HG02973 (cell line): ENCODE measurements around the gene SLC27A5.
A peak's percentile ranks its signal among the peaks of the same experiment; 100 is the strongest.
"Not testable (repeated sequence)": the region's sequence is repeated elsewhere in the genome, so short reads cannot be mapped to it uniquely, and the experiment has no call there.

Experiments
- ATAC-seq: cut with Tn5 transposase; IDR thresholded peaks from one replicate; pipeline ENCODE4 v1.9.1; 2021; ENCODE audit warnings: moderate library complexity; ENCODE audit not compliant: unreplicated experiment

The SLC27A5 gene

GRCh38 chr19:58498316-58499020, 13.3 kb downstream of the SLC27A5 start:
- no peak for ATAC-seq

- no peak for ATAC-seq
Observed at GRCh38 chr19:58497634-58498170, 14.1 kb downstream of the SLC27A5 start.

DNA sequence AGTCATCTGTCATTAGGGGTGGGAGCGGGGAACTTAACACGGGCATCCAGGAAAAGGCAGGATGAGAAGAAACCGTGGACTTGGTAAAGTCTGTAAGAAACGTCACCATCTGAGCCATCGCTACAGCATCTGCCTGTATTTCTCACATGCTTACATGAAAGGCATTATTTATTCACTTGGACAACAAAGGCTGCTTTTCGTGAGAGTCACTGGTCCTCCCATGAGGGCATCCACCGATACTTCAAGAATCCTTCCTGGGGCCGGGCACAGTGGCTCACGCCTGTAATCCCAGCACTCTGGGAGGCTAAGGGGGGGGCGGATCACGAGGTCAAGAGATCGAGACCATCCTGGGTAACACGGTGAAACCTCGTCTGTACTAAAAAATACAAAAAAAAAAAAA, 19.5 kb downstream of the SLC27A5 start:
- no peak for ATAC-seq

DNA sequence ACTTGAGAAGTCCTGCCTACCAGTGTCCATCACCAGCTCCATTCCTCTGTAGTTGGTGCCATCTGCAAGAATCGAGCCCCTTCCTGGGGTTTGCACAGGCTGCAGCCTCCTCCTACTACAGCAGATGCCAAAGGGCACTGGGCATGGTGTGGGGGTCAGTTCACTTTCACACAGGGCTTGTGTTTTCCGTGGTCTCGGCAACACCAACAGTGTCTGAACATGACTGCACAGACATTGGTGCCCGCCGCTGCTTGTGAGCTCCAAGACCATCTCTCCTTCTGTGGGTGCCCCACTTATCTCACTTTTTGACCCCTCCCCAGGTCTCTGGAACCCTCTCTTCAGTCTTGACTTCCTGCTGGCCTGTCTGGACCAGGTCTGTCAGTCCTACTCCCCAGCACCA, 20.4 kb downstream of the SLC27A5 start:
- ATAC-seq: no peak

DNA sequence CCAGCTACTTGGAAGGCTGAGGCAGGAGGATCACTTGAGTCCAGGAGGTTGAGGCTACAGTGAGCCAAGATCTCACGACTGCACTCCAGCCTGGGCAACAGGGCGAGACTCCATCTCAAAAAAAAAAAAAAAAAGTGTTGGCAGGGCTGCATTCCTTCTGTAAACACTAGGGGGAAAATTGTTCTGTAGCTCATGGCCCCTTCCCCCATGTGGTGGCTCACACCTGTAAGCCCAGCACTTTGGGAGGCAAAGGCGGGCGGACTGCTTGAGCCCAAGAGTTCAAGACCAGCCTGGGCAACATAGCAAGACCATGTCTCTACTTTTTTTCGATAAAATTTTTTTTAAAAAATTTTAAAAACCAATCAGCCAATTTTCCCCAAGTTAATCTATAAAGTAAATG, 27.4 kb downstream of the SLC27A5 start:
- ATAC-seq: not testable (repeated sequence)

DNA sequence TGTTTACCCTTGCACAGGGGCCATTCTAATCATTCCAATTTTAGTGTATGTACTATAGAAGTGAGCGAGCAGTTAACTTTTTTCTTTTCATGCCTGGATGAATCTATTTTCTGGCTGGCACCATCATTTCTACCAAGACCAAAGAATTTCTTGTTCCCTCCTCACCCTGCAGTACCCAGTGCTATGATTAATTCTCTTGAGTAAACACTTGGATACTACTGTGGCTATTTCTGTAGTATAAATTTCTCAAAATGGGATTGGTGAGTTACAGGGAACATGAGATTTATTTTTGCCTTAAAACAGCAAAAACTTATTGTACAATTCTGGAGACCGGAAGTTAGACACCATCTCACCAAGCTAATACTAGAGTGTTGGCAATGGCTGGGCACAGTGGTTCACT, 28.0 kb downstream of the SLC27A5 start:
- no peak for ATAC-seq

DNA sequence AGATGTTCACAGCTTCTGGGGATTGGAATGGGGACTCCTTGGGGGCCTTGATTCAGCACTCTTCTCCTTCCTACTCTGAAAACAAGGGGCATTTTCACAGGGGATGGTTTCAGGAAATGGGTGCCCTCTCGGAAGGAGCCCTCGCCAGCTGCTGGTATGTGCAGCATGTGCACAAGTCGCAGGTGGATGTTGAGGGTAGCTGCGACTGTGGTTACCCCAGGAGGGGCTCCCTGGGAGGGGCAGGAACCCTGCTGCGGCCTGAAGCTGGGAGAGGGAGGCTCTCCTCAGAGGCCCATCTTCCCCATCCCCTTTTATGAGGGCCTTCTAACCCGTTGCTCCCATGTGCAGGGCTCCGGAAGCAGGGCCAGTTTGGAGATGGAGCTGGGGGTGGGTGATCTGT, 29.4 kb downstream of the SLC27A5 start:
- no peak for ATAC-seq

GRCh38 chr19:58480831-58481230, 31.0 kb downstream of the SLC27A5 start:
- ATAC-seq: no peak

DNA sequence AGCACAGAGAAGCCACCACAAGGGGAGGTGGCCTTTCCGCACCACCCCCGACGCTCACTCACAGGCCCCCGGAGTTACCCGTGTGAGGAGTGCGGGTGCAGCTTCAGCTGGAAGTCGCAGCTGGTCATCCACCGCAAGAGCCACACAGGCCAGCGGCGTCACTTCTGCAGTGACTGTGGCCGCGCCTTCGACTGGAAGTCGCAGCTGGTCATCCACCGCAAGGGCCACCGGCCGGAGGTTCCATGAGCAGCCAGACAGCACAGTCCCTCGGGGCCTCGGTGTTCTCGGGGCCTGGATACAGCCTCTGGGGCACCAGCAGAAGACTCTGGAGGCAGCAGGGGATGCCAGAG, 31.3 kb downstream of the SLC27A5 start:
- no peak for ATAC-seq

DNA sequence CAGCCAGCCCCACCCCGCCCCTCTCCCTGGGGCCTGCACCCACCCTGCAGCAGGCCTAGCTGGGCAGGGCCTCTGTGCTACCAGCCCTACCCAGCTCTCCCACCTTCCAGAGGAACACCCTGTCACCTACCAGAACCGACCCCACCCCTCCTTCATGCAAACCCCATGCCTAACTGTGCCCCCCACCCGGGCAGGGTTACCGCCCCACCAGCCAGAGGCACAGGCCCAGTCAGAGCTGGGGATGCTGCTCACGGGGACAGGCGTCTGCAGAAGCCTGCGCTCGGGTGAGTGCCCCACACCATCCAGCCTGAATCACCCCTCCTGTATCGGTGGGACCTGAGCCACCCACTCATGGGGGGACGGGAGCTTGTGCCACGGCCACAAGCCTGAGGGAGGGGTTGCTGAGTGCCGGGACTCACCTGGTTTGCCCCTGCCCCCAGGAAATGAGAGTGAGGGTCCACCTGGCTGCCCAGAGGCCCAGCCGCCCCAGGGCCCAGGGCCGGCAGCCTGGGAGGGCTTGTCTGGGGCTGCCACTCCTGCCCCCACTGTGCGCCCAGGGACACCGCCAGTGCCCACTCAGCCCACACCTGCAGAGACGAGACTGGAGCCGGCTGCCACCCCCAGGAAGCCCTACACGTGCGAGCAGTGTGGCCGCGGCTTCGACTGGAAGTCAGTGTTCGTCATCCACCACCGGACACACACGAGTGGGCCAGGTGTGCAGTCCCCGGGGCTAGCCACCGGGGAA, 31.9 kb downstream of the SLC27A5 start:
- ATAC-seq: no peak

DNA sequence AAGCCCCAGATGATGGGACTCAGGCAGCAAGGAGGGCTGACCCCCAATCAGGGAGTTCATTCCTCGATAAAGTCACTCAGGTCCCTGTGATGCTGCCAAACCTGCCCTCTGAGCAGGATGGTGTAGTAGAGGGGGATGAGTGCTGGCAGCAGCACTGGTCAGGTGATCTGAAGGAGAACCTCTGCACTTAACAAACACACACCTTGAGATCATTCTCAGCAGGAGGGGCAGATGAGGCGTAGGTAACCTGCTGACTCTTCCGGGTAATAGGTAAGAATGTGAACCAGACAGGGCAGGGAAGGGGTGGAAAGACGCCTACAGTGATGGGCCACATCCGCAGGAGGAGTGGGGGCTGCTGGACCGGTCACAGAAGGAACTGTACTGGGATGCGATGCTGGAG, 32.5 kb downstream of the SLC27A5 start:
- no peak for ATAC-seq

DNA sequence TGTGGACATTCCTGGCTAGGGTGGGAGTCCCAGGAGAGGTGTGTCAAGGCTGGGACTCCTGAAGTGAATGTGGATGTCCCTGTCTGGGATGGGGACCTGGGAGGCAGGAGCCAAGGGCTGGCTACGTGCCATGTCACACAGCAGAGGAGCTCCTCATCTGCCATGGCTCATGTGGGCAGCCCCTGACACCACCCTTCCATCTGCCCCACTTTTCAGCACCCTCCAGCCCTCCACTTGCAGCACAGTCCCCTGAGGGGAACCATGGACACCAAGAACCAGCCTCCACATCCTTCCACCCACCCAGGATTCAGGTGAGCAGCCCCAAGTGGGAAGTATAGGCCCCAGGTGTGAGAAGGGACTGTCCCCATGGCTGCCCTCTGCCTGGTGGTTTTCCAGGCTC, 33.9 kb downstream of the SLC27A5 start:
- ATAC-seq: no peak

GRCh38 chr19:58477130-58477529, 34.7 kb downstream of the SLC27A5 start:
- no peak for ATAC-seq

DNA sequence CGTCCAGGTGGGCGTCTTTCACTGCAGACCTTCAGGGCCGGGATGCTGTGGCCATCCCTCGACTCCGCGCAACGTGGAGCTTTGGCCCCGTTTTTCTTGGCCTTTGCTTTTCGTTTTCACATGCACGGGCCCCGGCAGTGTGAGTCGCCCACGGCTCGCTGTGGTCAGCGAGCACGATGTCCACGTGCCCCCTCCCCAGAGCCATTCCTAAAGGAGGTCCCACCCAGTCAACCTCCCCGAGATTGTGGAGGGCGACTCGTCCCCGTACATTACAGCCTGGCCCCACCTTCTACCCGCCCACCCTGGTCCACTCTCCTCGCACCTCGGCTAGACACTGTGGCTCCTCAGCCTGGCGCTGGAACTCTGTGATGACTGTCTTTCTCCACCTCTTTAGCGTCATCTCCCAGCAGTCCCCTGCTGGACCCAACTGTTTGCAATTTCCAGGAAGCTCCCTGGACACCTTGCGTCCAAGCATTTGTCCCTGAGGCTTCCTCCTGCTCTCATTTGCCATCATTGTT, 35.2 kb downstream of the SLC27A5 start:
- no peak for ATAC-seq

DNA sequence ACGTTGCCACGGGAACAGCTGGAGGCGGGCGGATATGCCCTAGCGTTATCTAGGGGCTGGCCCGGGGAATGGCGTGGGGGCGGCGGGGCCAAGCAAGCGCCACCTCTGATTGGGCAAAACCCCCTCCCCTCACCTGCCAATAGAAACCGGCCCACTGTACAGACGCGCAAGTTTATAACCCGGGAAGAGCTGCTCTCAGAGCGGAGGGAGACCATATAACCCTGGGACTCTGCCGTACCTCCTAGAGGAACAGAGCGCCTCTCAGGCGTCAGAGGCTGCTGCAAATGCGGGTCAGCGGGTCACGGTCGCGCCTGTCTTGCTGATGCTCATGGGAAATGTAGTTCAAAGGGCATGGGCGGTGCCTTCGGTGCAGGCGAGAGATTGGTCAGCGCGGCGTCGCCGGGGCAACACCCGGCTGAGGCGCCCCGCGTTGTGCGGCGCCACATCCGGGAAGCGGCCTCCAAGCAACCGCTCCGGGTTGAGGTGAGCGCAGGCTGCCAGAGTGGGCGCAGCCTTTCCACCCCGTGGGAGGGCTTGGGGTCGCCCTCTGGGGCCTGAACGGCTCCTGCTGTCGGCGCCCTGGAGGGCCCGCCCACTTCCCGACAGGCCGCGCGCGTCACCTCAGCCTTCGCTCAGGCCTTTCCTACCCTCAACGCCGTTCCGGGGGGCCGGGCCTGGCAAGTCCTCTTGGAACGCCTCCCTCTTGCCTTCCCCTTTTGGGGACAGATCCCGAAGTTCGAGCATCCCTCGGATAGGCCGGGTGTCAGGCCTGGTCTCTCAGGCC, 35.9 kb downstream of the SLC27A5 start, which contains the start of gene ZNF446:
Gene ZNF446, plus strand, starts transcription at position 639 of the 784 bp plus-strand sequence. CDS start 867 bp downstream, outside the sequence.
- peak; percentile 76 for ATAC-seq

DNA sequence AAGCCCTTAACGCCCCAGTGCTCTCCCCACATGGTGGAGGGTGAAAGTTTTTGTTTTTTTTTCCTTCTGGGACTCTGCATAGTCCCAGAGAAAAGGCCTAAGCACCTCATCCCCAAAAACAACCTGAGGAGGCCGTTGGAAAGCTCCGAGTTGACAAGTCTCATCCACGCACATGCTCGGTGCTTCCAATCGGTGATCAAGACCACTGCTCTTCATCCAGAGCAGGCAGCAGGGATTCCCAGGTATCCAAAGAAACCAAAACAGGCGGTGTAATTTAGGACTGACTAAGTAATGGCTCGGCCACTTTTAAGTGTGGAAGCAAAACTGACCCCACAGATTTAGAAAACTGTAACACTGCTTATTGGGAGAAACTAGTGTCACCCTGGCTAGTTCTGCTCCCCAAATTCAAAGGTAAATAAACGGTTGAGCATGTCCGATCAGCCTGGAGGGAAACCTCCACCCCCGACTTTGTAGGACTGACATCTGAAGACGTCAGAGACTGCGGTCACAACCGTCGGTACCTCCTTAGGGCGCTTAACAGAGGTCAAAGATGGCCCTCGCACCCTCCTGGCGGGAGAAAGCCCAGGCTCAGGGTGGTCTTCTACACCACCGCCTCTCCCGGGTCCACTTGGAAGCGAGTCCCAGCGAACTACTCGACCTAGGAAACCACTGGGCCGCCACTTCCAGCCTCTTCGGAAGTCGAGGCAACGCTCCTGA, 36.6 kb downstream of the SLC27A5 start:
- ATAC-seq: peak; percentile 3

DNA sequence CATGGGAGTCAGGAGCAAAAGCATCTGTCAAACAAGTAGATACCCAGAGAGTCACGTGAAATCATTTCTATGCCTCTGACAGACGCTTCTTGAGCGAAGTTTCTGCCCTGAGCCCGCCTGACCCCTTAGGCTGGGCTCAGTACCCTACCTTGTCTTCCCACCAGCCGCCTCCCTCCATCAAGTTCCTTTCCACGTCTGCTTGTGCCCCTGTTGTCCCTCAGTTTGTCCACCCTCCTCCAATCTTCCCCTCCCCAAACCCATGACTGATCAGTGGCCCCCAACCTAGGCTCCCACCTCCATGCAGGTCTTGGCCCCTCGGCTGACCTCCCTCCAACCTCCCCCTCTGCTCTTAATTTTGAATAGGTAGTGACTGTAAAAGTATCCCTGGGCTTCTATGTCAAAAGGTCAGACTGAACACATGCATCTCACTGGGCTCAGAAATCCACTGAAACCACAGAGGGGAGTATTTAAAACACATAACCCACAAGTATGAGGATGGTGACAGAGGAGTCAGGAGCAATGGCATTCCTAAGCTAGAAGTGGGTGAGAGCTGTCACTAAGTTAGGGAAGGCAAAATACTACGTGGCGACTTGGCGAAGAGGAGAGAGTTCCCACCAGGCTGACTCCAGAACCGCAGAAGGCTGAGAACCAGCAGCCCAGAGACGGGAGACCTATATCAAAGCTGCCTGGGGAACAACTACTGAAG, 37.3 kb downstream of the SLC27A5 start:
- no peak for ATAC-seq

- no peak for ATAC-seq
Observed at GRCh38 chr19:58473775-58474174, 38.0 kb downstream of the SLC27A5 start.

DNA sequence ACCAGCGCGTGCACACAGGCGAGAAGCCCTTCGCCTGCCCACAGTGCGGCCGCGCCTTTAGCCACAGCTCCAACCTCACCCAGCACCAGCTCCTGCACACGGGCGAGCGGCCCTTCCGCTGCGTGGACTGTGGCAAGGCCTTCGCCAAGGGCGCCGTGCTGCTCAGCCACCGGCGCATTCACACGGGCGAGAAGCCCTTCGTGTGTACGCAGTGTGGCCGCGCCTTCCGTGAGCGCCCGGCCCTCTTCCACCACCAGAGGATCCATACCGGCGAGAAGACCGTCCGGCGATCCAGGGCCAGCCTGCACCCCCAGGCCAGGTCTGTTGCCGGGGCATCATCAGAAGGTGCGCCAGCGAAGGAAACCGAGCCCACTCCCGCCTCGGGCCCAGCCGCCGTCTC, 40.1 kb downstream of the SLC27A5 start:
- no peak for ATAC-seq
